GM21447 (cell line): ENCODE results near the gene PIP4K2A.

ENCODE experiments used
- ATAC-seq: cut with Tn5 transposase; IDR thresholded peaks from one replicate; pipeline ENCODE4 v1.9.1; 2021; ENCODE audit not compliant: unreplicated experiment

PIP4K2A gene

DNA sequence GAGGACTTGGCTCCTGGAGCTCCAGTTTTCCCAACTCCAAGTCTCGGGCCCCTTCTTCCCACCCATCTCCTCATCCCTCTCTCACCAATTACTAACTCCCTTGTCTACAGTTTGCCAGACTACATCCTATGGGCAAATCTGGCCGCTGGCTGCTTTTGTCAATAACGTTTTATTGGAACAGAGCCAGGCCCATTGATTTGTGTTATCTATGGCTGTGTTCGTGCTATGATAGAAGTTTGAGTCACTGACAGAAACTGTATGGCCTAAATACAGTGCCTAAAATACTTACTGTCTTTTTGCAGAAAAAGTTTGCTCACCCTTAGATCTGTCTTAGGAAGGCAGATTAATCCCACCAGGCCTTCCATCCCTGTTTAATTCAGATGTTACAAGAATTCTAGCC, 71.3 kb downstream of the PIP4K2A start:
- ATAC-seq, result no peak

GRCh38 chr10:22641743-22642142, 72.6 kb downstream of the PIP4K2A start:
- no peak for ATAC-seq

GRCh38 chr10:22640359-22640758, 74.0 kb downstream of the PIP4K2A start:
- ATAC-seq, result no peak

DNA sequence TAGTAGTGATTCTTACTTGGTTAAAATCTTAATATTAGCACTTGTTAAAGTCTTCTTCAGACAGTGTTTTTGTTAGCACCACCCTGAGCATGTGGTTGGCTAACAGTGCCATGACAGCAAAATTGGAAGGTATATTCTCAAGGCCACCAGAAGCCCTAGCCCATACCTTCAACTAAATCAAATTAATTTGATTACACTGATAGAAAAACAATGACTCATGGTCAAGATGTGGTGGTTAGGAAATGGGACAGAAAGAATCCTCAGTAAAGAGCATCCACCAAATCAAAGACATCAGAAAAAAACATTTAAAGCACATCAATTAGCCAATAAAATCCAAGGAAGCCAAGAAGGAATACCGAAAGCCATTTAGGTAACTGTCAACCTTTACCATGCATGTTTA, 75.5 kb downstream of the PIP4K2A start:
- ATAC-seq, result no peak

GRCh38 chr10:22637491-22637890, 76.9 kb downstream of the PIP4K2A start:
- no peak for ATAC-seq

GRCh38 chr10:22635650-22636049, 78.7 kb downstream of the PIP4K2A start:
- ATAC-seq, result no peak

DNA sequence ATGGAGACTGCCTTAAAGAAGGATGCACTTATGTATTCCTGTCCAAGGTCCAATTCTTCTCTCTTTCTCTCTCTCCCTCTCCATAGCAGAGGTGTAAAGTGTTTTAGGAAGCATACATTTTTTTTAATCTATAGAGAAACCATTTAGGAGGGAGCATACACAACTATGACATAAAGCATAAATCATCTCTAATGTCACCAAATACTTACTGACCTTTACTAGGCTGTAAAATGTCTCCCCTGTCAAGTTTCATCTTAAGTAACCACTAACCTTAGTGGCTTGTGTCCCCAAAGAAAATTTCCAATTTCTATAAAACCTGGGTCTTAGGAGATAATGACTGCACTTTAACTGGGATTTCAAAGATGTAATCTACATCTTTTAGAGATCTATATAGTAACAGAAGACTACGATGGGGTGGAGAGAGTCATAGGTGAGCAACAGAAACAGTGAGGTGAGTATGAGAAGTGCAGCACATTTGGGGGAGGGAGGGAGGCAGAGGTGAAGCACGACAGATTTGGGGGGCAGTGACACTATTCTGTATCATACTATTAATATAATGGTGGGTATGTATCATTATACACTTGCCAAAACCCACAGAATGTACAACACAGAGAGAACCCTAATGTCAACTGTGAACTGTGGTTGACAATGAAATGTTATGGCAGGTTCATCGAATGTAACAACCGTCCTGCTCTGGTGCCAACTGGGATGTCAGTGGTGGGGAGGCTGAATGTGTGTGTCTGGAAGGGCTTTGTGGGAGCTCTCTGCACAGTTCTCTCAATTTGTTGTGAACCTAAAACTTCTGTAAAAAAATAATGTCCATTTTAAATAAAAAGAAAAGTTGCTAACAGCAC, 79.5 kb downstream of the PIP4K2A start:
- ATAC-seq, result no peak

DNA sequence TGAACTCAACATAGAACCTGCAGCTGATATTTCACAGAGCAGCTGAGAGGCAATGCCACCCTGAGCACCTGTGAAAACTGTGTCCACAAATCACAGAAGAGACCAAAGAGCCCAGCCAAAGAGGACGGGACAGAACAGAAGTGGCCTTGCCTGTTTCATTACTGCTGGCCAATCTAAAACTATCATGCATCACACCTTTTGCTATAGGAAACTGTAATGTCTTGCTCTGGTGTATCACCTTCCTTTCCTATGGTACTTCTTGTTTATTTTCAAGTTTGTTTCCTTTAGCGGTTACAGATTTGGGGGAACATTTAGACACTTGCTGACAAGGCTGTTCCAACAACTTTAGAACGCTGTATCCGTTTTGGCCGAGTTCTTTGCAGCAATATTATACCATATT, 80.3 kb downstream of the PIP4K2A start:
- no peak for ATAC-seq

DNA sequence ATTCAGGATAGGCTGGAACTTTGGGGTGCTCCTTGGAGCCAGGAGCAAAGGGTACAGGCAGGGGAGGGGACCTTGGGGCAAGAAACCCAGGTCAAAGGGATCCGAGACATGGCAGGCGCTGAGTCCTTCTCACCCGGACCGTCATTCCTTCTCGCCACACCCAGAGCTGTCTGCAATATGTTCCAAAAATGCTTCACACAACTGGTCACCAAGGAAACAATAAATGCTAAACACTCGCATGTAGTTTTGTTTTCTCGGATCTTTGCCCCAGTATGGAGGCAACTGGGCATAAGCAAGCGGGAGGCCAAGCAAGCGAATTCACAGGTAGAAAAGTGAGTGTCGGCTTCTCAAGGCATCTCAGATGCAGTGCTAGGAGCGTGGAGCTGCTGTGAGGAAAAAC, 80.8 kb downstream of the PIP4K2A start:
- ATAC-seq, result no peak

GRCh38 chr10:22633106-22633505, 81.3 kb downstream of the PIP4K2A start:
- ATAC-seq, result no peak

DNA sequence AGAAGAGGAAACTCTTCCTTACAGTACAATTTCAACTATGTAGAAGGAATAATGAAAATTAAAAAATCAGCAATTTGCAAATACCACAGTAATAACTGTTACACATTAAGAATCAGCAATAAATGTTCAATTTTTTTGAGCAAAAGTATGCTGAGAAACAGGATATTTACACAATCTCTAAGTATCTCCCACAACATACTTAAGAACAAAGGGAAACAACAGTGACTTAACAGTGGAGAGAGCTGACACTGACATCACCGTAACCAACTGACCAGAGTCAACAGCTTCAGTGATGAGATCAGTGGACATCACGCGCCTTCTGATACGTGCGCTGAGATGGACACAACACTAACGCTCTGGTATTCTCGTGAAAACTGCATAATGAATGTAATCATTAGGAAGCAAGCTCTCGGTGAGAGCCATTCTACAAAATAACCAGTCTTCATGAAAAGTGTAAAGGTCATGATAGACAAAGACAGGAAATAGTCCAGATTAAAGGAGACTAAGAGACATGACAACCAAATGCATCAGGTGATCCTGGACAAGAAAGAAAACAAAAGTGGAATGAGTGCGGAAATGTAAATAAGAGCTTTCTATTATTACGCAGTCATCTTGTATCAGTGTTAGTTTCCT, 82.6 kb downstream of the PIP4K2A start:
- no peak for ATAC-seq

GRCh38 chr10:22631185-22631584, 83.2 kb downstream of the PIP4K2A start:
- no peak for ATAC-seq

- ATAC-seq, result peak; percentile 79
These were observed 83.9 kb downstream of the PIP4K2A start for GRCh38 chr10:22630234-22631174.

GRCh38 chr10:22629852-22630233, 84.5 kb downstream of the PIP4K2A start:
- peak; percentile 37 for ATAC-seq

DNA sequence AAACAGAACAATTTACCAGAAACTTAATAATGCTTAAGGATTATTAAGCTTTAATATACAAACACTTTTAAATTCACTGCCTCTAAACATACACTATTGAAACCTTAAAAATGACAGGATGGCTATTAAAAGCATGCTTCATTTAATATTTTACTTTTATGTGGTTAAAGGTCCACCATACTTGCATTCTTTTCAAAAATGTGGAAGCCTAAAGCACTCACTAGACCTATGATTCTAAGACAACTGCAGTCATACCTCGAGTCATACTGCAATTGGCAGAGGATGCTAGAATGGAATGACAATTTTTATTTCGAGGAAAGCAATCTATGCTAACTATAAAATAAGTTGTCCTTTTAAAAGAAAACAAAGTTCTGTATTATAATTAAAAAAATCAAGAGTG, 85.3 kb downstream of the PIP4K2A start:
- no peak for ATAC-seq

DNA sequence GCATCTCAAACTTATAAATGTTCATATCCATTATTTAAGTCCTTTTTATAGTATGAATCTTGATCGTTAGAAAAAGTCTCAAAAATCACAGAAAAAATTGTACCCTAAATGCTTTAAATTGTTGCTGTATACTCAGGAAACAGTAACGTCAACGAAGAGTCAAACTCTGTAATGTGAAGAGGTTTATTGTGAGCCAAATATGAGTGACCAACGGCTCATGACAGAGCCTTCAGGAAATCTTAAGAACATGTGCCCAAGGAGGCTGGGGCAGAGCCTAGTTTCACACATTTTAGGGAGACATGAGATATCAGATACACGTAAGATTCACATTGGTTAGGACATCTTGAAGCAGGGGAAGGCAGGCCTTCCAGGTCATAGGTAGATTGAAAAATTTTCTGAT, 86.1 kb downstream of the PIP4K2A start:
- ATAC-seq, result no peak

DNA sequence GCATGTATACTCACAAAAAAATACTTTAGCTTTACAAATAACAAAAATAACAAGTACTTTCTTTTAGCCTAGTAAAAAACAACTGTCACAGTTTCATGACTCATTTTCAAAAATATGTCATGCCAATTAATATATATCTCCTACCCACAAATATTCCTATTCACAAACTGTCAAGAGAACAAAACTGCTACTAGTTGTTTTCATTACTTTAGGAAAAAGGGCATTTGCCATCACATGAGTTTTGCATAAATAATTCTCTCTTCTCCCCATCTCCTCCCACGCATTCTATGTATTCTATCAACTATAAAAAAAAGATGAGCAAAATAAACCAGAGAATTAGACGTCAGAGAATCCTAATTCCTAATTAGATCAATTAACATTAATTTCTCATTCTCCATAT, 87.6 kb downstream of the PIP4K2A start:
- no peak for ATAC-seq

DNA sequence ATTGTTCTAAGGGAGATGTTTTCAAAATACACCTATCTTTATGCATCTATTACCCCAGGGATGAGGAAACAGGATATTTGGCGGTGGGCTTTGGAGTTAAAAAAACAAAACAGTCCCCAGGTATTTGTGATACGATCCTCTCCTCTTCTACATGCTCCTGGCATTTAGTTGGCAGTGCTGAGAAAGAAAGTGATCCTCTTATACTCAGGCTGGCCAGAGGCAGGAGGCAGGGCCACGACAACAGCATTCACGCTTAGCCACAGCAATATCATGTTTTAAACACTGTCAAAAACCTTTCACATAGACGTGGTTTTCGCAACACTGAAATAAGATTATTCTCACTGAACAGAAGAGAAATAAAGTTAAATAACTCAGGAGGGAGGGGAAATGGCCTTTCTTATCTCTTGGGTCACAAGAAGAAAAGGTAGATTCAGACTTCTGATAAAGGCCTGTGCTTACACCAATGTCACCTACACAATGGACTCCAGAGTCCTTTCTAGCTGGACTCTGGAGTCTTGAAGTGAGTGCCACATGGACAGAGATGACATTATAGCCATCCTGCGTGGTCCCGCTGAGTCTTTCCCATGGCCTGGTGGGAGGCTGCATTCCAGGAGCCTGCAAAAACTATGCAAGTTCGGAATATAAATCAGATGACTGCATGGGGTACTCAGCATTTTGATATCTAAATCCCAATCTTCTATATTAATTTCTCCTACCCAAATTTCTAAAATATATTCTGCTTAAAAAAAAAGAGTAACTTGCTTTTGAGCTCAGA, 88.7 kb downstream of the PIP4K2A start:
- ATAC-seq, result no peak

- no peak for ATAC-seq
These were observed 90.1 kb downstream of the PIP4K2A start for GRCh38 chr10:22624287-22624738.

GRCh38 chr10:22623633-22624253, 90.6 kb downstream of the PIP4K2A start:
- ATAC-seq, result no peak
